Measurements from ENCODE around the gene OBSCN.
"Not testable (repeated sequence)": the region's sequence is repeated elsewhere in the genome, so short reads cannot be mapped to it uniquely, and the experiment has no call there.

OBSCN gene

DNA sequence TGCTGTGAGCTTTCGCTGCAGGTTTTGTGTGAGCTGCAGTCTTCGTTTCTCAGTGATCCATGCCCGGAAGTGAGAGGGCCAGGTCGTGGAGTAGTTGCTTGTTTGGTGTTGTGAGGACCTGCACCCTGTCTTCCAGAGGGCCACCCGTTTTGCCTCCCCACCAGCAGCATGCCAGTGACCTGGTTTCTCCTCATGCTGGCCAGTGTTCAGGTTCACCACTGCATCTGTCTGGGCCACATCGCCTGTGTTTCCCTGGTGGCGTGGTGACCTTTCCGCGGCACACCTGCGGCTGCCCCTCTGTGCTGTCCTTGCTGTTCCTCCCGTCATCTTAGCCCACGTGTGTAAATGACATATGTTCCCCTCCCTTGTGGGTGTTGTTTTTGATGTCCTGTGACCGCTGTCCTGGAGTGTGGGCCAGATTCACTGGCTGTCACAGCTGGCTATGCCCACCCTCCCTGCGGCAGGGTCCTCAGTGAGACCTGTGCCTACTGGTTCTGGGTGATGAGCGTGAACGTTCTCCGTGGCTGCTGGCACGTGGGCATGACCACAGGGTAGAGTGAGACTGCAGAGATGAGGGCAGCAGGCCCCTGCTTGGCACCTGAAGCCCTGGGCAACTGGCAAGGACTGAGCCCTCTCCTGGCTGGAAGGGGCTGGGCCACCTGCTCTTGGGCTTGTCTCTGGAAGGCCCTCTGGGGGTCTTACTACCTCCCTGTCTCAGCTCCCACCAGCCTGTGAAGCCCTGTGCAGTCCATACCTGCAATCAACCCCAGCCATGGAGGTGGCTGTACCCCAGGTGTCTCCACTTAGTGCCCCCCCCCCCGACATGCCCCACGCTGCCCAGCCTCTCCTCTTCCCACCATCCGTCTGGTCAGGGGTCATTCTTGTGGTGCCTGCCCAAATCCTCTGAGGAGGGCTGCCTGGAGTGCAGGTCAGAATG is 35.0 kb upstream of the OBSCN start:
- DNase-seq = no peak

- DNase-seq = not testable (repeated sequence)
Observed at GRCh38 chr1:228173528-228174481, 34.0 kb upstream of the OBSCN start.

- no peak for DNase-seq
Observed at GRCh38 chr1:228174482-228175315, 33.1 kb upstream of the OBSCN start.

DNA sequence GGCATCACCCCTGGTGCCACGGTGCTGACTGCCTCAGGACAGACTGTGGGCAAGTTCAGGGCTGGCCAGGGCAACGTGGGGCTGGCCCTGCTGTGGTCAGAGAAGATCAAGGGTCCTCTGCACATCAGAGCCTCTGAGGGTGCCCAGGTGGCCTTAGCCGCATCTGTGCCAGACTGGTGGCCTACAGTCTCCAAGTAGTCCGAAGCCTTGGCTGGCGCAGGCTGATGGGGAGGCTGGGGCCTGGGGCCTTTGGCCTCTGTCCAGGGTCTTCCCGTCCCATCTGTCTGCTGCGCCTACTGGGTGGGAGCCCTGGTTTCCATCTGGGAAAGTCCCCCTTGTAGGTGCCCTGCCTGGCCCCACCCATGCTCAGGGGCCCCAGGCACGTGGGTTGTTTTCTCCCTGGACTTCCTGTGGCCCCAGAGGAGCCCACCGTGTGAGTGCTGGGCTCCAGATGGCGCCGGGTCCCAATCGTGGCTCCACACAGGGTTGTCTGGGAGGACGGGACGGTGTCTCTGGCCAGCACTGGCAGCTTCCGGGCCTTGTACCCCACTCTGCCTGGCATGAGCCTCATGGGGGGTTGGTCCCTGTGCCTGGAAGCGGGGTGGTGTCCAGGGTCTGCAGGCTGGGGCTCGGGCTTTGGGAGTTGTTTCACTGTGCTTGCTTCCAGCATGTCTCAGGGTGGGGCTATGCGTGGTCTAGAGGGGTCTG is 32.4 kb upstream of the OBSCN start:
- no peak for DNase-seq

DNA sequence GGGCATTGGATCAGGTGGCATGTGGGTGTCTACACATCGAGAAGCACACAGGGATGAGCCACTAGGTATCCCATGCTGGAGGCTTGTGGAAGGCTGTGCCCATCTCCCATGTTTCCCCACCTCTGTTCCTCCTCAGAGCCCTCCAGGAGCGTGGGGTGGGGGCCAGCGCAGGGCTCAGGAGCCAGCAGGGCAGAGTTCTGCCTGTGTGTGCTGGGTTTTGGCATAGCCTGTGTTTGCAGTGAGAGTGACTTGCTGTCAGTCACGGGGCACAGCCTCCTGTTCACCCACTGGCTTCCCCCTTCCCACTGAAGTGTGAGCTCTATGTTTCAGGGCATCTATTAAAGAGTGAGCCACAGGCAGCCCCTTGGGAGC is 31.8 kb upstream of the OBSCN start:
- no peak for DNase-seq

DNA sequence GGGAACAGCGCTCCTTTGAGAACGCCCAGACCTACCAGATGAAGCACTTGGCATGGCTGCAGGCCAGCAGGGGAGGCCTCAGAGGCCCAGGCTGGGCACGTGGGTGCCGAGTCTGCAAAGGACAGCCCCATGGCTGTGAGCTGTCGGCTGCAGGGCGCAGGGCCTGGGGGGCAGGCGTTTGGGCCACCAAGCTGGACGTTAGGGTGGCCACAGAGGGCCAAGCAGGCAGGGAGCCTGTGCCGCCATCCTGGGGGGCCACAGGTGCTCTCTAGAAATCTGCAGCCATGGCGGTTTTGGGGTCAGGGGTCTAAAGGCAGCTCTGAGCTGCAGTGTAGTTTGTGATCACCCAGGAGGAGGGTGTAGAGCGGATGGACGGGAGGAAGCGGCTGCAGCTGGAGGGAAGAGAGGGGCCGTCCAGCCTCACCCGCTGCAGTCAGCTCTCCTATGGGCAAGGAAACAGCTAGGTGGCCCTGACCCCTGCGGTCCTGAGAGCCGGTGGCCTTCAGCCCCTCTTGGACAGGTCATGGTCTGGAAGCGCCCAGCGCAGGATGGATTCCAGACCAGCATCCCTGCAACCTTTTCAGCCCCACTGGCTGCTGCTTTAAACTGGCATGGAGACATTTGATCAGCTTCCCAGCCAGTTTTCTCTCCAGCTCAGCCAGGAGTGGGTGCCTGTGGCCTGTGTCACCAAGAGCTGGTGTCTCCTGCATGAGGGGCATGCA is 31.2 kb upstream of the OBSCN start:
- no peak for DNase-seq

DNA sequence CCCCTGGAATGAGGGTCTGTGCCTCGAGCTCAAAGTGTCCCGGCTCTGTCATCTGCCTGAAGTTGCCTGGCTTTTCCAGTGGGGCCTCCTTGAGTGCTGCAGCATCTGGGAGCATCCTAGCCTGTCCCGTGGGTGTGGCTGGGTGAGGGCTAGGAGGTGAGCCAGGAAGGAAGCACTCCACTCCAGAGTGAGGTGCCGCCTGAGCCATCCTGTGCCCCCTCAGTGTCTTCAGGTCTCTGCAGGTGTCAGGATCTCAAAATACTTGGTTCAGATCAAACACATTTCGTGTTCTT is 30.7 kb upstream of the OBSCN start:
- DNase-seq = no peak

DNA sequence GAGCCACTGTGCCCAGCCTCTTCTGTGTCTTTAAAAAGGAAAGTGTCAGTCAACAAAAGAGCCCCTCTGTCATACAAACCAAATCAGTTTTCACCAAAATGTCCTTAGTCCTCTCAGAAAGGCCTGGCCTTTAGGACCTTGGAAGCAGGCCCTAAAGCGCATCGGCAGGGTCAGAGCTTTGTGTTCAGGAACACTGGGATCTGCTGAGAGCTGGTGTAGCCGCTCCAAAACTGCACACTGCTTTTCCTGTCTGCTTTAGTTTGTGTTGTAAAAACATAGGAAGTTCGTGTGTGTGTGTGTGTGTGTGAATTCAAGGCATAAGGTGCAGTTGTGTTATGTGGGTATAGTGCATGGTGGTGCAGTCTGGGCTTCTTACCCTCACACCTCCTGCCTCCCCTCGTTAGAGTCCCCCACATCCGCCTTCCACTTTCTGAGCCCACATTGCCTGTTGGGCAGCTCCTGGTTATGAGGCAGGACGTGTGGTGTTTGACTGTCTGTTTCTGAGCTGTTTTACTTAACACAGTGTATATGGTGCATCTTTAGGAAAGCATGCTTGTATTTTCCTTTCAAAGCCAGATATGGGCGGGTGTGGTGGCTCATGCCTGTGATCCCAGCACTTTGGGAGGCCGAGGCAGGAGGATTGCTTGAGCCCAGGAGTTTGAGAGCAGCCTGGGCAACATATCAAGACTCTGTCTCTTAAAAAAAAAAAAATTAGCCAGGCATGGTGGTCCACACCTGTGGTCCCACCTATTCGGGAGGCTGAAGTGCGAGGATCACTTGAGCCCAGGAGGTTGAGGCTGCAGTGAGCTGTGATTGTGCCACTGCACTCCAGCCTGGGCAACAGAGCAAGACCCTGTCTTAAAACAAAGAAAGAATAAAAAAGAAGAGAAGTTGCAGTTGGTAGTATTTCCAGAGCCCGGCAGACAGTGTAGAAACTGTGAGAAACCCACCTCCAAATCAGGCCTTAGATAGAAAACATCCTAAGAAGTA is 29.8 kb upstream of the OBSCN start:
- no peak for DNase-seq

- DNase-seq = no peak
Observed at GRCh38 chr1:228178737-228179684, 28.8 kb upstream of the OBSCN start.

DNA sequence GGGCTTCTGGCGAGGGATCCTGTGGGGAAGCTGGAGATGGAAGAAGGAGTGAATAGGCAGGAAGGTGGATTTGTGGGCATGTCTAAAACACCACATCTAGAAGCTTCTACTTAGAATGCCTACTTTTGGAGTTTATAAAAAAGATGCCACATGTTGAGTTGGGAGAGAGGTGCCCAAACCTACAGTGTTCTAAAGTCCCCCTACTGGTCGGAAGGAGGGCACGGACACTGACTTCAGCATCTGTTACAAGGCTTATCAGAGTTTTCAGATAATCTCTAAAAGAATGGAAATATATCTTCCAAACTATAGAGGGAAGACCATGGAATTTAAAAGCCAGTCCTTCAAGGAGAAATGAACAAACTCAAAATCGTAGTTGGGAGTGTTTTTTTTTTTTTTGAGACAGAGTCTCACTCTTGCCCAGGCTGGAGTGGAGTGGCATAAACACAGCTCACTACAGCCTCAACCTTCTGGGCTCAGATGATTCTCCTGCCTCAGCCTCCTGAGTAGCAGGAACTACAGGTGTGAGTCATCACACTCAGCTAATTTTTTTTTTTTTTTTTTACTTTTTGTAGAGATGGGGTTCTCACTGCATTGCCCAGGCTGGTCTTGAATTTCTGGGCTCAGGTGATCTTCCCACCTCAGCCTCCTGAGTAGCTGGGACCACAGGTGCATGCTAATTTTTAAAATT is 27.4 kb upstream of the OBSCN start:
- DNase-seq = no peak

GRCh38 chr1:228180959-228181644 is 26.7 kb upstream of the OBSCN start:
- no peak for DNase-seq

GRCh38 chr1:228181645-228182034 is 26.2 kb upstream of the OBSCN start:
- DNase-seq = no peak

- DNase-seq = no peak
Observed at GRCh38 chr1:228182296-228183030, 25.4 kb upstream of the OBSCN start.

GRCh38 chr1:228184152-228184551 is 23.7 kb upstream of the OBSCN start:
- DNase-seq = no peak

- no peak for DNase-seq
Observed at GRCh38 chr1:228185641-228185965, 22.2 kb upstream of the OBSCN start.

GRCh38 chr1:228188249-228188648 is 19.6 kb upstream of the OBSCN start:
- DNase-seq = not testable (repeated sequence)

DNA sequence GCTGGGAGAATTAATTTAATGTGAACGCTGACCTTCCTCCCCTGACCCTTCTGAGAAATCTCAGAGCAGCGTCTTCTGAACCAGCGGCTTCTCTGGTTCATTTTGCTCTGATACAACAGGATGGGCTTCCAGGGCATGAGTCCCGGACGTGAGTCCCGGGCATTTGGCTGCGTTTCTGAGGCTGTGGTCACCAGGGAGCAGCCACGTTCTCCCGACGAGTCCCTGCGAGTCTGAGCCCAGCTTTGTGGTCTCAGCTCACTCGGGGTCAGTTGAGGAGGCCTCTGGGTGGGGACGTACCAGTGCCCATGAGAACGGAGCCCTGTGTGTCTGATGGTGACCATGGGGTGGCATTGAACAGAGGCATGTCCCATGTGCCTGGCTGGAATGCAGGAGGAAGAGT is 17.7 kb upstream of the OBSCN start:
- DNase-seq = no peak
